Activated T-cell treated with anti-CD3 and anti-CD28 coated beads, Interleukin-2, amount 50 U/mL, for 1 hour (primary cell): ENCODE data around the gene MFAP3.
"Not testable (repeated sequence)": the region's sequence is repeated elsewhere in the genome, so short reads cannot be mapped to it uniquely, and the experiment has no call there.

Experiments used
- DNase-seq: peaks from one replicate; pipeline ENCODE4 v3.0.0-alpha.2; 2020

The MFAP3 gene

GRCh38 chr5:154055201-154055600 lies 16.4 kb downstream of the MFAP3 start:
- no peak for DNase-seq

GRCh38 chr5:154058055-154059038 lies 19.6 kb downstream of the MFAP3 start:
- no peak for DNase-seq

GRCh38 chr5:154059039-154059430 lies 20.3 kb downstream of the MFAP3 start:
- no peak for DNase-seq

- no peak for DNase-seq
Observed at GRCh38 chr5:154059583-154059982, 20.8 kb downstream of the MFAP3 start.

GRCh38 chr5:154060606-154061005 lies 21.8 kb downstream of the MFAP3 start:
- DNase-seq, result no peak

- no peak for DNase-seq
Observed at GRCh38 chr5:154063372-154063771, 24.6 kb downstream of the MFAP3 start.

- no peak for DNase-seq
Observed at GRCh38 chr5:154065971-154066370, 27.2 kb downstream of the MFAP3 start.

GRCh38 chr5:154069854-154070253 lies 31.1 kb downstream of the MFAP3 start:
- not testable (repeated sequence) for DNase-seq

- DNase-seq, result no peak
Observed at GRCh38 chr5:154071799-154072413, 33.1 kb downstream of the MFAP3 start.

GRCh38 chr5:154072414-154073171 lies 33.8 kb downstream of the MFAP3 start:
- peak; percentile 83 for DNase-seq

GRCh38 chr5:154076240-154076922 lies 37.6 kb downstream of the MFAP3 start:
- DNase-seq, result no peak

- no peak for DNase-seq
Observed at GRCh38 chr5:154077696-154078095, 38.9 kb downstream of the MFAP3 start.

GRCh38 chr5:154078272-154078671 lies 39.5 kb downstream of the MFAP3 start:
- DNase-seq, result no peak

GRCh38 chr5:154081246-154081645 lies 42.5 kb downstream of the MFAP3 start:
- DNase-seq, result no peak

- DNase-seq, result no peak
Observed at GRCh38 chr5:154084062-154084639, 45.4 kb downstream of the MFAP3 start.

GRCh38 chr5:154086146-154086545 lies 47.4 kb downstream of the MFAP3 start:
- DNase-seq, result no peak

- DNase-seq, result no peak
Observed at GRCh38 chr5:154086641-154087040, 47.9 kb downstream of the MFAP3 start.

GRCh38 chr5:154087260-154087659 lies 48.5 kb downstream of the MFAP3 start:
- no peak for DNase-seq

GRCh38 chr5:154088801-154089200 lies 50.0 kb downstream of the MFAP3 start:
- DNase-seq, result no peak

- no peak for DNase-seq
Observed at GRCh38 chr5:154090656-154091055, 51.9 kb downstream of the MFAP3 start.

- DNase-seq, result no peak
Observed at GRCh38 chr5:154092356-154093141, 53.8 kb downstream of the MFAP3 start.

GRCh38 chr5:154093142-154093532 lies 54.4 kb downstream of the MFAP3 start:
- no peak for DNase-seq
